Measurements from ENCODE around the gene RNF215.
"Not testable (repeated sequence)": the region's sequence is repeated elsewhere in the genome, so short reads cannot be mapped to it uniquely, and the experiment has no call there.

Gene RNF215

DNA sequence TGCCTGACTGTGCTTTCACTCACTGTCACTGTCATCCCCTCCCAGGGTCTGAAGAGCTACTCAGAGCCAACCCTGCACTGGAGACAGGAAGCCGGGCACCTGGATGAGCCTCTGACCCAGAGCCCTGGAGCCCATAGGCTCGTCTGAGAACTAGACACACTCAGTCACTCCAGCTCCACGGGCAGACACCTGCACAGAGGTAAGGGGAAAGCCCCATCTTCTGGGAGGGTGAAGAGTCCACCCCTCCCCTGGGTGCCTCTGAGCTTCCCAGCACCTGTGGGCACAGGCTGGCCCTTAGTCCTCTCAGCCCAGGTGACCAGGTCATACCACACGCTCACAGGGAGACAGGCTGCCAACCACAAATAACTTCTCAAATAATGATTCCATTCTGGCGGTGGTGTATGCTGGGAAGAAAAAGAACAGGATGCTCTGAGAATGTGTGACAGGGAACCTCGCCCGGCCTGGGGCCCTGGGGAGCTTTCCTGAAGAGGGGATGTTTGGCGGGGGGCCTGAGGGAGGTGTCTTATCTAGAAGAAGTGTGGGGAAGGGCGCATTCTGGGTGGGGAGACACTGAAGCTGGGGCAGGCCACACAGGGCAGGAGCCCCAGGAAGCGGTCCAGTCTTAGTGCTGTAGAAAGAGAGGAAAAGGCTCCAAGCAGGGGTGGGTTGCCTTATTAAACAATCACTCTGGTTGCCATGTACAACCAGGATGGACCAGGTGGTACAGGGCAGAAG is 25.1 kb downstream of the RNF215 start:
- no peak for DNase-seq (ENCODE audit: low read depth)

GRCh38 chr22:30358541-30358940 is 28.7 kb downstream of the RNF215 start:
- no peak for DNase-seq (ENCODE audit: low read depth)

DNA sequence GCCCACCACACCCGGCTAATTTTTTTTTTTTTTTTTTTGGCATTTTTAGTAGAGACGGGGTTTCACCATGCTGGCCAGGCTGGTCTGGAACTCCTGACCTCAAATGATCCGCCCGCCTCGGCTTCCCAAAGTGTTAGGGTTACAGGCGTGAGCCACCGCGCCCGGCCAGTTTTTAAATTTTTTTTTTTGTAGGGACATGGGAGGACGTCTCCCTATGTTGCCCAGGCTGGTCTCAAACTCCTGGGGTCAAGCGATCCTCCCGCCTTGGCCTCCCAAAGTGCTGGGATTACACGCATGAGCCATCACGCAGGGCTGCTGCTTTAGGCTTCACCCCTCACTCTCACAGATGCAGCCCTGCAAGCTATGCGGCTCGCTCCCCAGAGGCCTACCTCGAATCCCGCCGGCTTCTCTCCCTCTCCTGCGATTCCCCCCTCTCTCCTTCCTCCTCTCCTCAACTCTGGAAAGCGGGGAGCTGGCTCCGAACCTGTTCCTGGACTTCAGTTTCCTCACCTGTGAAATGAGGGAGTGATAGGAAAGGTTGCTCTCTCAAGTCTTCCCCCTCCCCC is 29.5 kb downstream of the RNF215 start:
- DNase-seq (ENCODE audit: low read depth), result no peak

DNA sequence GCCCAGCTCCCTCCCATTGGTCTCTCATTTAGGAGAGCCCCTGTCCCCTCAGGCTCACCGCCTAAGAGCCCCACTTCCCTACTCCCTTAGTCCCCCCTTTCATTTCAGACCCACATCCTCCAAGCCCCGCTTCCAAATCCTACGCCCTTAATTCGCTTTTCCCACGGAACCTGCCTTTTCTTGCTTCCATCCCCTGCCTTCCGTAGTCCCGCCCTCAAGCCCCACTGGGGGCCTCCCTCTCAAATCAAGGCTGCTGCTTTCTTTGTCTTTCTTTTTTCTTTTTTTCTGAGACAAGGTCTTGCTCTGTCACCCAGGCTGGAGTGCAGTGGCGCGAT is 30.0 kb downstream of the RNF215 start:
- DNase-seq (ENCODE audit: low read depth), result no peak

DNA sequence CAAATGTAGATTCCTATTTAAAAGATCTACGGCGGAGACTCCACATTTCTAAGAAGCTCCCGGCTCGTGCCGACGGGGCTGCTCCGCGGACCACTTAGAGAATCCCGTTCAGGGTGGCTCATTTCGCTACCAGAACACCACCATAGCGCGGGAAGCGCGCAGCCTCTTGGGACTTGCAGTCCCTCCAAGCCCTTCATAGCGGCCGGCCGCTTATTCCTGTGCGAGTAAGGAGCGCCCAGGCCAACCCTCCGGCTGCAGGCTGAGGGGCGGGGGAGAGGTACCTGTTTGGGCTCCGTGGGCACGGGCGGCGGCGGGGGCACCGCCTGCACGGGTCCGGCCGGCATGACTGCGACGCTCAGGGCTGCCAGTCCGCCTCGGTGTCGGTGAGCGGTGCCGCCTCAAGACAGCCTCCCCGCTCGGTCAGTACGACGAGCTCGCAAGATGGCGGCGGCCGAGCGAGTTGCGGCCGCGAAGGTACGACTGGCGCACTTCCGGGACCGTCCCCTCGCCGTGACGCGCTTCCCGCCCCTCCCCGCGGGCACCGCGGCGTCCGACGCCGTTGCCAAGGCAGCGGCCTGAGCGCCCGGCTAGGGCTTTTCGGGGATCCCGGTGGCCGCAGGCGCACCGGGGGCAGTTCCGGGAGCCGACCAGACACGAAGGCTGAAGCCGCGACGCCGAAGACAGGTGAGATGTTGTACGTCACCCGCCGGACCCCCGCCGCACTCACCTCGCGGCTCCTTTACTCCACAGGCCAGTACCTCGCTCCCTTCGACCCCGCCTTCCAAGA is 30.6 kb downstream of the RNF215 start, which contains the start of the genes CCDC157 and SF3A1:
CCDC157 (plus strand) TSS at position 559 of the 787 bp plus-strand sequence. CDS start 8,994 bp downstream, outside the sequence.
SF3A1 (minus strand) TSS at position 446 of the 787 bp plus-strand sequence; CDS start at position 344, 102 bp downstream.
- DNase-seq (ENCODE audit: low read depth), result peak; percentile 67

DNA sequence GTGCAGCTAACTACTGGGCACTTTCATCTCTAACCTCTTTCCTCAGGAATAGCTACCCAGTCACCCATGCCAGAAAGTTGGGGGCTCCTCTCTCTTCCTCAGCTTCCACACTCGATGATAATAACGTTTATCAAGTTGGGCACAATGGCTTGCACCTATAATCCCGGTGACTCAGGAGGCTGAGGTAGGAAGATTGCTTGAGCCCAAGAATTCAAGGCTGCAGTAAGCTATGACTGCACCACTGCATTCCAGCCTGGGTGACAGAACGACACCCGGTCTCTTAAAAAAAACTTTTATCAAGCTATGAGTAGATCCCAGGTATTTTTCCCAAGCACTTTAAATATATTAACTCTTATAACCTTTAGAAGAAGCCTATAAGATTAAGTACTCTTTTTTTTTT is 32.6 kb downstream of the RNF215 start:
- DNase-seq (ENCODE audit: low read depth), result no peak

- no peak for DNase-seq (ENCODE audit: low read depth)
Measured at GRCh38 chr22:30351226-30351625, 36.0 kb downstream of the RNF215 start.

DNA sequence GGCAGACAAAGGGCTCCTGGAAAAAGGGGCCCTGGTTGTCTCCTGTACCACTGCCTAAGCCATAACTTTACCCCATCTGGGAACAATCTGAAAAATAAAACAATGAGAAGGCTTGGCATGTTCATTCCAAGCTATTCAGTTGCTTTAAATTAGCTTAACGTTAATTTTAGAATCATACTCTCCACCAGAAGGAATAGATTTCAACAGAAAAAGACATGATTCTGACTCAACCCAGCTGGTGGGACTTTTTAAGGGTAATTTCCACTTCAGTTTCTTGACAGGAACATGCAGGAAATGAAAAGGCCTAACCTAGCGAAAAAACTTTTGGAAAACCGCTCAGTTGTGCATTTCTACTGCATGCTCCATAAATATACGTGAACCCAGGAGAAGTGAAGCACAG is 38.4 kb downstream of the RNF215 start:
- no peak for DNase-seq (ENCODE audit: low read depth)

DNA sequence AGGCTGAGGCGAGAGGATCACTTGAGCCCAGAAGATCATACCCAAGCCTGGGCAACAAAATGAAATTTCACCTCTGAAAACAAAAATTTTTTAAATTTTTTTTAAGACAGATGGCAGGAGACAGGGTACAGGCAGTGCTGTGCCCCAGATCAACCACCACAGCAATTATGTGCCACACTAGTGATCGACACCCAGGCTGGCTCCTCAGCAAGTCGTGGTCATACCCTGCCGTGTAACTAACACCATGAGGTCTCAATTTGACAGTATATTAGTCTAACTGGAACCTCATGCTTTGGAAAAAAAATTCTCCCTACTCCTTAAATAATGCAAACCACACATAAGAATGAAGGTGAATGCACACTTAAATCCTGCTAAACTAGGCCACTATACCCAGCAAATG is 38.8 kb downstream of the RNF215 start:
- DNase-seq (ENCODE audit: low read depth), result no peak

DNA sequence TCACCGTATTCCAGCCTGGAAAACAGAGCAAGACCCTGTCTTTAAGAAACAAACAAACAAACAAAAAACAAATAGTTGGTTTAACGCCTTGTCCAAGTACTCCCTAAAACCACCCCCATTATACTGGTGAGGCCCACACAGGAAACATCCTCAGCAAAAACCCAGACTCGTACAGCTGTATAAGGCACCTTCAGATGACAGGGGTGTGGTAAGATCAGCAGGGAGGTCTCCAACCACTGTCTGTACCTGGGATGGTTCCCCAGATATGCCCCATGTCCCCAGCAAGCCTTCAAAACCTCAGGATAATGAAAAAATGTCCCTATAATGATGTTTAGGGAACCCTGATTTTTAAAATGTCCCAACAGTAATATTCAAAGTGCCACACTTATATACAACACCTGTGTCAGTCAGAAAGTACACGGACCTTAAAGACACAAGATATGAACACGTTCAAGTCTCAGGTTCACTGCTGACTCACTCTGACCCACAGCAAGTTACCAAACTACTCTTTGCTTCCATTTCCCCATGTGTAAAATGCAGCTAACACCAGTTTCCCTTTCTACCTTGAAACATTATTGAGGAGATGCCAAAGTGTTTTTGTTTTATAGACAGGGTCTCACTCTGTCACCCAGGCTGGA is 39.8 kb downstream of the RNF215 start:
- no peak for DNase-seq (ENCODE audit: low read depth)

DNA sequence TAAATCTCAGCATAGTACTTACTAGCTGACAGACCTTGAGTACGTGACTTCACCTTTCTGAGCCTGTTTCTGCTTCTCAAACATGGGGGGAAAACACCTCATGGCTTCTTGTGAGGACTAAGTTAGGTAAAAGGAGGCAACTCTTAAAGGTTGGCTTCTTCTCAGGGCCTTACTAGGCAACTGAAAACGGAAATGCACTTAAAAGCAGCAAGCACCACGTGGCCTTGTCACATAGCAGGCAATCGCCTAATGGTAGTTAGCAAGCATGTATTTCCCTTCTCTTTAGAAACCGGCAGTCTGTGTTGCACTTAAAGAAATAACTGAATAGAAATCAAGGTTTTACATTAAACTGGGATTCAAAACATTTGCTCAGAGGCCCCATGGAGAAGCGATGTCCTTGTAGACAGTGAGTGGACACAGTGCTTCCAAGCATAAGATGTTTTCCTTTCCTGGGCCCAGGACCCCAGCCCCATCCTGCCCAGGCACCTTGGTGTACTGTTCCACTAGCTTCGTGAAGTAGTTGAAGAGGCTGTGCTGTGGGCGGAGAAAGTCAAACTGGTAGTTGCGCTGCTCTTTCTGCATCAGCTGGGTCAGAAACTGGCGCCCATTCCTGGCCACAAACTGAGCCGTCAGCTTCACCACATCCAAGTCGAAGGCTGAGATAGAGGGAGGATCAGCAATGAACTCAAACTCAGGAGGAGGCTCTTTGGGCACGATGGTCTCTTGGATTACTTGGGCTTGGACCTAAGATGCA is 42.6 kb downstream of the RNF215 start:
- no peak for DNase-seq (ENCODE audit: low read depth)

DNA sequence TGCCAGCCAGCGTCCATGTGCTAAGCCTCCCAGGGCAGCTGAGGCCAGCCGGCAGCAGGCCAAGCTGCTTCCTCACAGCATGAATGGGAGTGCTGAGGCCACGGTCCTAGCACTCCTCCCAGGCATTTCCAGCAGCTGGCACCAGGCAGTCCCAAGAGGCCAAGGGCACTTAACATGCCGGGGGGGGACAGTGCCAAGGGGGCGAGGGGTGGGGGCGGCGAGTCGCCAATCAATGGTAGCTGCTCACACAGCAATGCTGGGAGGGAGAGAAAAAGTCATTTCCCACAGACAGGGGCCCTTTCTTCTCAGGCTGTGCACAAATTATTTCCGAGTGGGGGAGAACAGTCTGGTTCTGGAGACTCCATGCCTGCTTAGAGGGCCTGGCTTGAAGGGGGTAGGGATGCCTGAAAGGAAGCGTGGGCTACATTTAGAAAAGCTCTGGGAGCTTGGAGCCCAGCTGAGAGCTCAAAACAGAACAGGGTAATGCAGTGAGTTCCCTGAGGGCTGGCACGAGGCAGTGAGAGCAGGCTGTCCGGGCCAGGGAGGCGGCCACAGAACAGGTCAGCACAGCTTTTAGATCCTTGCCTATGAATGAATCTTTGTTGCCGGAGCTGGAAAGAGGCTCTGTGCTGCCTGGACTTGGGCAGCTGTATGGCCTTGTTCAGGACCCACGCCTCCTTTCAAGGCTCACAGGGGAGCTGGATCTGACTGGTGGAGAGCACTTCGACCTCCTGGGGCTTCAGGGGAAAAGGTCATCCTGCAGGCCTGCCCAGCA is 46.1 kb downstream of the RNF215 start:
- DNase-seq (ENCODE audit: low read depth), result no peak

DNA sequence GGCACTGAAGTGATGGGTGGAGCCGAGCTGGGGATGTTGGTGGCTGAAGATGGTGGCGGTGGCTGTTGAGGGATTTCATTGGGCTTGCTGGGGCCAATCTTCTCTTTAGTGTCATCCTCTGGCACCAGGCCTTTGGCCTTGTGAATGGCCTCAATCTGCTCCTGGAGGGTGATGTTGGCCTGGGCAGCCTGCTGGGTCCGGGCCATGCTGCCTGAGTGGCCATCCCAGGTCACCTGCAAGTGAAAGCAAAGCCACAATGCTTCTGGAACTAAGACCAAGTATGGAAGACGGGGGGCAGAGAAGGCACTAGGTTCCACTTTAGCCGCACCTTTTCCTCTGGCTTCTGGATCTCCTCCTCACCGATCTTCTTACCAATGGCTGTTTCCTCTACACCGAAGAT is 48.4 kb downstream of the RNF215 start:
- no peak for DNase-seq (ENCODE audit: low read depth)

DNA sequence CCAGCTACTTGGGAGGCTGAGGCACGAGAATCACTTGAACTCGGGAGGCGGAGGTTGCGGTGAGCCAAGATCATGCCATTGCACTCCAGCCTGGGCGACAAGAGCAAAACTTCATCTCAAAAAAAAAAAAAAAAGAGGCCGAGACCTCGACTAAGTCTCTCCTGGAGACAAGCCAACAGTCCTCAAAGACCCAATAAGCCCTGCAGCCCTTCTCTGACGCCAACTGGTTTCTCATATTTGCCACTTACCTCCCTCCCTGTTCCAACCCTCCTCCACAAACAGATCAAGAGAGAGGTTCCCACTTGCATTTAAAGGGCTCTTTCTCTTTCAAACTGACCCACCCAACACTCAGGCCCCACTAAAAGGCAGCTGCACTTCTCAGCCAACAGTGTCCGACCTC is 48.9 kb downstream of the RNF215 start:
- not testable (repeated sequence) for DNase-seq (ENCODE audit: low read depth)

DNA sequence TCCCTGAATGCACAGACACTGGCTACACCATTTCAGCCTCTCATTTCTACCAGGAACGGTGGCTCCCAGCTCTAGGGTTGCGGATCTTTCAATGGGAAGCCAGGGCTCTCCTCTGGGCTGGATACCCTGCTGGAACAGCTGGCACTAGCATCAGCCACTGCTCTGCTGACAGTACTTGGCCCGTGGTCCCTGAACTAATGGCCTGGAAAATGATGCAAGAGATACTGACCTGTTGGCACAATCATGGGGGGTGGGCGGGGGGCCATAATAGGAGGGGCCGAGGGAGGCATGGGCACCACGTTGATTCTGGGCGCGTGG is 49.8 kb downstream of the RNF215 start:
- DNase-seq (ENCODE audit: low read depth), result no peak

DNA sequence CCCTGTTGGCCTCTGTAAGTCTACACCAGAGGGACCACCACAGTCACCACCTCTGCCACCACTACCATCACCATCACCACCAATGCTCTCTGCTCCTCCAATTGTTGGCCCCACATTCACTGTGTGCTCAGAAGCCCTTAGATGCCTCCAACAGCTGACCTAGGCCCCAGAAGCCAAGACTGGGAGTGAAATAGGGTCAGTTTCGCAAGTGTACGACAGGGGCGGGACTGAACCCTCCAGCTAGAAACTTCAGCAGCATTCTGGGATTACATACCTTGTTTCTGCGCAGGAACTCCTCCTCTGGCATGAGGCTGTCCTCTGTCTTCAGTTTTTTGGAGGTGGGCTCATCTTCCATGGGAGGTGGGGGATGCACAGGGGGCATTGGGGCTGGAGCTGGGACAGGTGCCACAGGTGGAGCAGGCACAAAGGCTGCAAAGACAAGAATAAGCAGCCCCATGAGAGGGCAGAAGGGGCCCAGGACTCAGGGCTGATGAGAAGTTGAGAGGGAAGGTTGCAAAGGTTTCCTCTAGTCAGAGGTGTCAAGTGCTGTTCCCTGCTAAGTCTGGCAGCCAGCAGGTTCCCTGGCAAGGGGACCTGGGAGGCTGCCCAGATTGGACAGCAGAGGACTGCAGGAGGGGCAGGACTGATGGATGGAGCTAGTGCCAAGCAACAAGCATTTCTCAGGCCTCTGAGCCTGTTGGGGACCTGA is 50.3 kb downstream of the RNF215 start:
- no peak for DNase-seq (ENCODE audit: low read depth)

DNA sequence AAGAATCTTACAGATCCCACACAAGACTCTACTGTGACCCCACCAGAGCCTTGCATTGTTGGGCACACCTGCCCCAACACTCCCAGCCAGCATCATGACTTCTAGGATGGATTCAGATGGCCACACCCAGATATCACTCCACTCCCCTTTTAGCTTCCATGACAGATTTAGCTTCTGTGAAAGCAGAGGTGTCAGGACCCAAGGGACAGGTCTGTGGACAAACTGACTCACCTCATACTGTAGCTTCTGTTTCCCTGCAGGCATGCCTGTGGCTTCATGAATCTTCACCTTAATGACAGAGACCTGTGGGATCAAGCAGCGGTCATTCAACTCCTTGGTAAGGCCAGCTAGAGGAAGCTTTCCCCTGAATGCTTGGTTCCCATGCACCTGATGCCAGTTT is 52.0 kb downstream of the RNF215 start:
- no peak for DNase-seq (ENCODE audit: low read depth)

DNA sequence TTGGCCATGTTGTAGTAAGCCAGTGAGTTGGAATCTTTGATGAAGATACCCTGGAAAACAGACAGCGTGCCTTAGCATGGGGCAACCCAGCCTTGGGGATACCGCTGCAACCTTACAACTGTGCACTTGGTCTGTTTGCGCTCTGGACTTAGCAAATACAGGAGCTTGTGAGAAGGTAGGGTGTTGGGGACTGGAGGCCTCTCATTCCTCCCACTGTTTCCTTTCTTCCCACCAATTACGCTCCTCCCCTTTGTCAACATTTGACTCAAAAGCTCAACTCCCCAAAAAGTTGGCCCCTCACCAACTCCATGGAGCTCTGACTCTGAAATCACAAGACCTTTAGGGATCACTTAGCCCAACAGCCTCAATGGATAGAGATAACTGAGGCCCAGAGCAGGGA is 52.6 kb downstream of the RNF215 start:
- DNase-seq (ENCODE audit: low read depth), result no peak

DNA sequence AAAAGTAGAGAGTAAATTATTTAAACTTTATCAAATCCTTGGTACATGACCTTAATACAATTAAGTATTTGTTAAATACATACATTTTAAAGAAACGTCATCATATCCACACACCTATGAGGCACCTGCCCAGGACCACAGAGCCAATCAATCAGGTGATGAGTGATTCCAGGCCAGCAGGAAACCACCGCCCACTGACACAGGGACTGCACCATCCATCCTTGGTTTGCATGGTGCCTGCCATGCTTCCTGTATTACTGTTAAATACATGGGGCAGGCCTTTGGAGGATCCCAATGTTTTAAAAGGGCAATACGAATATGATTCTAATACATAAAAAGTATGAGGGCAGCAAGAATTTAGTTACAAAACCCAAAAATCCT is 53.5 kb downstream of the RNF215 start:
- DNase-seq (ENCODE audit: low read depth), result no peak

DNA sequence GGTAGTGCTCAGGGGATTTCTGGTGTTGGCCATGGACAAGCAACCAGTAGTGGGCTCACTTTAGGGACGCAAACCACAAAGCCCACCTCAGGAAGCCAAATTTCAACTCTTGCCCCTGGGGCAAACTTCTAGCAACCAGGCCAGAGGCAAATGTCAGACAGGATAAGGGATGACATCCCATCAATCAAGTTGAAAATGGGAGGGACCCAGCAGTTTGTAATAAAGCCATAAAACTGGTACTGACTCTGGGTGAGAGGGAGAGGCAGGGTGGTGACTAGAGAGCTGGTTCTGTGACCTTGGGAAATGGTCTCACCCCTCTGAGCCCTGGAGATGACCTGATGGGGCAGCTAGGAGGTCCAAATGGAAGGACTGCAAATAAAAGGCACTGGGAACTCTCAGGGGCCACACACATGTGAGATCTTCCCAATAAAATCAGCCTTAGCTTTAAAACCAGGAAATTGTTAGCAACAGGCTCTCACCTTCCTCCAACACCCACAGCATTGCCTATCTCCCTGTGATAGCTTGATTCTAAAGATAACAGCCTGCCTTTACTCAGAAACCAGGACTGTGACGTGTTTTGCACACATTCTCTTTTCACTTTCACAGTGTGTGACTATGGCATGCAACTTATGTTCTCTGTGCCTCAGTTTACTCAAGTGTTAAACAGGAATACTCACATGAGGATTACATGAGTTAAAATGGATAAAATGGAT is 54.1 kb downstream of the RNF215 start:
- DNase-seq (ENCODE audit: low read depth), result no peak

Data from stimulated activated CD8-positive, alpha-beta memory T cell treated with anti-CD3 and anti-CD28 coated beads, Interleukin-15, amount 100 ng/mL, for 24 hours (primary cell).